OCI-LY3 (cell line): ENCODE data around the gene ZNF471.

ENCODE experiments used
- CTCF ChIP-seq: fragments of 200-600, 300-600 bp; sonication (generic); IDR thresholded peaks from 2 replicates; pipeline ENCODE4 v1.5.1; 2014; ENCODE audit warnings: antibody characterized with exemption, low read length, low read depth
- EZH2phosphoT487 ChIP-seq: fragments of 200-600 bp; shearing (Covaris generic); IDR thresholded peaks from 2 replicates; pipeline ENCODE4 v1.6.1; 2018; ENCODE audit warnings: antibody characterized with exemption, mixed run types, low read depth

GRCh38 chr19:56491399-56491798 lies 16.3 kb upstream of the ZNF471 start:
- TF ChIP-seq CTCF (no peak), EZH2phosphoT487 (no peak)
